GM12878 (cell line): Measurements from ENCODE around the gene TEPSIN. TPM values are rescaled to one million over a fixed set of nuclear protein-coding genes. Genes with fewer than 3 reads are reported as not detected.

Experiments
- CBX5 ChIP-seq: sonication (generic); IDR thresholded peaks from 2 replicates; pipeline ENCODE4 v1.6.1; 2016; ENCODE audit warnings: low read depth, moderate library complexity, mild to moderate bottlenecking, inconsistent platforms
- CREM ChIP-seq: IDR thresholded peaks from 2 replicates; pipeline ENCODE4 v1.6.1; 2014; ENCODE audit warnings: antibody characterized with exemption, low read depth
- EED ChIP-seq: sonication (generic); IDR thresholded peaks from 2 replicates; pipeline ENCODE4 v1.6.1; 2016; ENCODE audit warnings: antibody characterized with exemption, low read depth
- GATAD2B ChIP-seq: fragments of 450-650 bp; conservative IDR thresholded peaks from 2 replicates; pipeline ENCODE4 v1.6.1; 2017; ENCODE audit warnings: low read depth, mild to moderate bottlenecking, moderate library complexity
- HDAC2 ChIP-seq: fragments of 200-600 bp; sonication (generic); IDR thresholded peaks from 2 replicates; pipeline ENCODE4 v1.6.1; 2017
- HDGF ChIP-seq: fragments of 450-650 bp; IDR thresholded peaks from 2 replicates; pipeline ENCODE4 v1.6.1; 2016; ENCODE audit warnings: antibody characterized with exemption
- IRF3 ChIP-seq: fragments of 450-650 bp; IDR thresholded peaks from 2 replicates; pipeline ENCODE4 v1.6.1; 2014; ENCODE audit warnings: mild to moderate bottlenecking
- IRF5 ChIP-seq: fragments of 450-650 bp; IDR thresholded peaks from 2 replicates; pipeline ENCODE4 v1.6.1; 2017; ENCODE audit warnings: borderline replicate concordance
- JUNB ChIP-seq: IDR thresholded peaks from 2 replicates; pipeline ENCODE4 v1.6.1; 2016; ENCODE audit warnings: antibody characterized with exemption, mild to moderate bottlenecking
- MAX ChIP-seq: IDR thresholded peaks from 2 replicates; pipeline ENCODE4 v1.6.1; 2012; ENCODE audit warnings: low read depth, low read length, improper control_type of control experiment
- NFYB ChIP-seq: IDR thresholded peaks from 2 replicates; pipeline ENCODE4 v1.6.1; 2011; ENCODE audit warnings: low read depth, mild to moderate bottlenecking, low read length, improper control_type of control experiment, moderate library complexity; ENCODE audit not compliant: insufficient read depth
- POU2F2 ChIP-seq: IDR thresholded peaks from 3 replicates; pipeline ENCODE4 v1.6.1; 2011; ENCODE audit warnings: low read depth, mild to moderate bottlenecking, low read length, borderline replicate concordance
- SIX5 ChIP-seq: IDR thresholded peaks from 2 replicates; pipeline ENCODE4 v1.6.1; 2011; ENCODE audit warnings: mild to moderate bottlenecking, low read depth, low read length, moderate library complexity; ENCODE audit not compliant: severe bottlenecking
- STAT1 ChIP-seq: fragments of 450-650 bp; conservative IDR thresholded peaks from 2 replicates; pipeline ENCODE4 v1.6.1; 2014; ENCODE audit warnings: antibody characterized with exemption, mild to moderate bottlenecking
- TARDBP ChIP-seq: IDR thresholded peaks from 2 replicates; pipeline ENCODE4 v1.6.1; 2016; ENCODE audit warnings: borderline replicate concordance
- TBL1XR1 ChIP-seq: IDR thresholded peaks from 2 replicates; pipeline ENCODE4 v1.6.1; 2012; ENCODE audit warnings: low read depth, low read length, improper control_type of control experiment
- TCF7 ChIP-seq: IDR thresholded peaks from 2 replicates; pipeline ENCODE4 v1.6.1; 2014; ENCODE audit warnings: antibody characterized with exemption, borderline replicate concordance
- ZNF384 ChIP-seq: IDR thresholded peaks from 2 replicates; pipeline ENCODE4 v1.6.1; 2012; ENCODE audit warnings: low read depth, mild to moderate bottlenecking, low read length, improper control_type of control experiment, borderline replicate concordance
- polyA plus RNA-seq, 11 experiments: library from polyadenylated mRNA; depleted of rRNA in 4 of 11; unstranded in 6 of 11; stranded (reverse) in 5 of 11; fragments of >200 nt; fragmentation: Nextera tagmentation in 4 of 11; fragmentation: Illumina TruSeq in 1 of 11; extraction: Ambion mirVana in 4 of 11; extraction: Trizol in 1 of 11; gene quantifications; 1 replicate in 1 of 11; 2 replicates in 10 of 11; pipeline versions ENCODE4 v1.2.1 to v1.2.3, GENCODE V29; 2011 to 2016; ENCODE audit warnings: inconsistent platforms in 2 of 11, missing spikeins in 2 of 11, low read depth in 1 of 11
- total RNA-seq, 4 experiments: library from RNA; depleted of rRNA in 3 of 4; stranded (reverse); fragments of >200 nt in 3 of 4; fragmentation: Illumina TruSeq in 1 of 4; extraction: Trizol in 1 of 4; gene quantifications; 2 replicates each; pipeline versions ENCODE4 v1.2.1 to v1.2.3, GENCODE V29; 2013 to 2021
- TF ChIP-seq, protein P1 (sequence below): fragments of 450-650 bp; IDR thresholded peaks from 2 replicates; pipeline ENCODE4 v1.6.1; 2017; ENCODE audit warnings: mild to moderate bottlenecking
- TF ChIP-seq, protein P2 (sequence below): fragments of 450-650 bp; IDR thresholded peaks from 2 replicates; pipeline ENCODE4 v1.6.1; 2017; ENCODE audit warnings: mild to moderate bottlenecking, low read depth, inconsistent platforms; ENCODE audit not compliant: poor library complexity, severe bottlenecking
- TF ChIP-seq, protein P3 (sequence below): IDR thresholded peaks from 2 replicates; pipeline ENCODE4 v1.6.1; 2011; ENCODE audit warnings: borderline replicate concordance, low read depth, mild to moderate bottlenecking, moderate library complexity, mixed read lengths, low read length; ENCODE audit not compliant: insufficient read depth; ENCODE audit errors: extremely low read length

Gene TEPSIN
- total and polyA plus RNA-seq, 10 of the 15 experiments (the other 5 are each of a cell fraction or from before 2014, with no cell fraction given), result 0.87 to 36.7 (median 5.3) TPM

- TF ChIP-seq IRF3 (no peak), STAT1 (no peak), TCF7 (no peak), CBX5 (no peak), TARDBP (no peak), TBL1XR1 (no peak), CREM (no peak), NFYB (no peak), JUNB (no peak), MAX (peak; percentile 21; the same call in 1 of the 2 replicates), GATAD2B (peak; percentile 31), EED (peak; percentile 21; the same call in 1 of the 2 replicates), HDGF (no peak), POU2F2 (peak; percentile 5; the same call in 2 of the 3 replicates), ZNF384 (no peak), IRF5 (no peak), HDAC2 (no peak), SIX5 (no peak)
- TF ChIP-seq, protein P1, sequence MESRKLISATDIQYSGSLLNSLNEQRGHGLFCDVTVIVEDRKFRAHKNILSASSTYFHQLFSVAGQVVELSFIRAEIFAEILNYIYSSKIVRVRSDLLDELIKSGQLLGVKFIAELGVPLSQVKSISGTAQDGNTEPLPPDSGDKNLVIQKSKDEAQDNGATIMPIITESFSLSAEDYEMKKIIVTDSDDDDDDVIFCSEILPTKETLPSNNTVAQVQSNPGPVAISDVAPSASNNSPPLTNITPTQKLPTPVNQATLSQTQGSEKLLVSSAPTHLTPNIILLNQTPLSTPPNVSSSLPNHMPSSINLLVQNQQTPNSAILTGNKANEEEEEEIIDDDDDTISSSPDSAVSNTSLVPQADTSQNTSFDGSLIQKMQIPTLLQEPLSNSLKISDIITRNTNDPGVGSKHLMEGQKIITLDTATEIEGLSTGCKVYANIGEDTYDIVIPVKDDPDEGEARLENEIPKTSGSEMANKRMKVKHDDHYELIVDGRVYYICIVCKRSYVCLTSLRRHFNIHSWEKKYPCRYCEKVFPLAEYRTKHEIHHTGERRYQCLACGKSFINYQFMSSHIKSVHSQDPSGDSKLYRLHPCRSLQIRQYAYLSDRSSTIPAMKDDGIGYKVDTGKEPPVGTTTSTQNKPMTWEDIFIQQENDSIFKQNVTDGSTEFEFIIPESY, result no peak
- TF ChIP-seq, protein P2, sequence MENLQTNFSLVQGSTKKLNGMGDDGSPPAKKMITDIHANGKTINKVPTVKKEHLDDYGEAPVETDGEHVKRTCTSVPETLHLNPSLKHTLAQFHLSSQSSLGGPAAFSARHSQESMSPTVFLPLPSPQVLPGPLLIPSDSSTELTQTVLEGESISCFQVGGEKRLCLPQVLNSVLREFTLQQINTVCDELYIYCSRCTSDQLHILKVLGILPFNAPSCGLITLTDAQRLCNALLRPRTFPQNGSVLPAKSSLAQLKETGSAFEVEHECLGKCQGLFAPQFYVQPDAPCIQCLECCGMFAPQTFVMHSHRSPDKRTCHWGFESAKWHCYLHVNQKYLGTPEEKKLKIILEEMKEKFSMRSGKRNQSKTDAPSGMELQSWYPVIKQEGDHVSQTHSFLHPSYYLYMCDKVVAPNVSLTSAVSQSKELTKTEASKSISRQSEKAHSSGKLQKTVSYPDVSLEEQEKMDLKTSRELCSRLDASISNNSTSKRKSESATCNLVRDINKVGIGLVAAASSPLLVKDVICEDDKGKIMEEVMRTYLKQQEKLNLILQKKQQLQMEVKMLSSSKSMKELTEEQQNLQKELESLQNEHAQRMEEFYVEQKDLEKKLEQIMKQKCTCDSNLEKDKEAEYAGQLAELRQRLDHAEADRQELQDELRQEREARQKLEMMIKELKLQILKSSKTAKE, result no peak
- TF ChIP-seq, protein P3, sequence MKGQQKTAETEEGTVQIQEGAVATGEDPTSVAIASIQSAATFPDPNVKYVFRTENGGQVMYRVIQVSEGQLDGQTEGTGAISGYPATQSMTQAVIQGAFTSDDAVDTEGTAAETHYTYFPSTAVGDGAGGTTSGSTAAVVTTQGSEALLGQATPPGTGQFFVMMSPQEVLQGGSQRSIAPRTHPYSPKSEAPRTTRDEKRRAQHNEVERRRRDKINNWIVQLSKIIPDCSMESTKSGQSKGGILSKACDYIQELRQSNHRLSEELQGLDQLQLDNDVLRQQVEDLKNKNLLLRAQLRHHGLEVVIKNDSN, result no peak
These were observed 46.5 kb upstream of the TEPSIN start (continued) for GRCh38 chr17:81285179-81285878.
